Body of pancreas (tissue), 4 donors: ENCODE results near the gene DOC2B. TPM values are rescaled to one million over a fixed set of nuclear protein-coding genes. Genes with fewer than 3 reads are reported as not detected.
"Not testable (repeated sequence)": the region's sequence is repeated elsewhere in the genome, so short reads cannot be mapped to it uniquely, and the experiment has no call there.

Experiments
- ATAC-seq: fragments of 150-250 bp; one replicate; pipeline ENCODE4 v1.9.1; 2016
- DNase-seq, 4 donors: peaks; one replicate each; pipeline ENCODE4 v3.0.0-alpha.2; 2019
- H3K27ac ChIP-seq, 4 donors: fragments of 200-600 bp; sonication (generic); 1 replicate in 3 of 4; 2 replicates in 1 of 4; pipeline versions ENCODE4 v1.5.1 to v1.6.1; 2016 to 2019; ENCODE audit warnings: mild to moderate bottlenecking in 1 of 4, mixed read lengths in 1 of 4, moderate library complexity in 1 of 4
- H3K27me3 ChIP-seq, 2 donors: fragments of 200-600 bp; sonication (generic); one replicate each; pipeline ENCODE4 v1.6.0; 2016; ENCODE audit warnings: mild to moderate bottlenecking in 1 of 2
- H3K36me3 ChIP-seq, 2 donors: fragments of 200-600 bp; sonication (generic); replicated peaks in 1 of 2; 2 replicates each; pipeline ENCODE4 v1.5.1; 2016; ENCODE audit warnings: low read depth in 2 of 2; ENCODE audit not compliant: insufficient read depth in 1 of 2
- H3K4me1 ChIP-seq: fragments of 200-600 bp; sonication (generic); one replicate; pipeline ENCODE4 v1.6.0; 2016
- H3K4me3 ChIP-seq, 2 donors: fragments of 200-600 bp; sonication (generic); 1 replicate in 1 of 2; 2 replicates in 1 of 2; pipeline ENCODE4 v1.5.1; 2016 to 2019
- H3K9me3 ChIP-seq, 3 donors: fragments of 200-600 bp; sonication (generic); 1 replicate in 2 of 3; 2 replicates in 1 of 3; pipeline ENCODE4 v1.5.1; 2016
- CTCF ChIP-seq, 7 experiments: fragments of 450-650 bp in 4 of 7; fragments of 200-600 bp in 3 of 7; sonication (generic) in 3 of 7; IDR thresholded peaks; one replicate each; pipeline ENCODE4 v1.5.1; 2016 to 2019; ENCODE audit warnings: antibody characterized with exemption in 7 of 7
- POLR2A ChIP-seq, 3 donors: fragments of 450-650 bp; IDR thresholded peaks; one replicate each; pipeline ENCODE4 v1.6.1; 2016; ENCODE audit warnings: antibody characterized with exemption in 3 of 3, mild to moderate bottlenecking in 2 of 3
- WGBS, 2 donors: methylation state at CpG; one replicate each; pipeline ENCODE4 v1.1.5; 2017; 5-methylcytosine and 5-hydroxymethylcytosine counted together
- intact Hi-C: fragments of 100-400 bp; cut with DNase I; formaldehyde crosslinking; loops from one replicate; pipeline ENCODE4 v1.15.1; 2023
- total RNA-seq, 2 donors: library from RNA; depleted of rRNA; stranded (reverse); fragments of >200 nt; gene quantifications; one replicate each; pipeline ENCODE4 v1.1.0, GENCODE V29; 2016

The DOC2B gene
- total RNA-seq, 2 donors from 2014 or later: 20.0 to 22.4 TPM

- H3K4me1 ChIP-seq: no peaks in the 10 kb centered on the region
- H3K27ac ChIP-seq: no peak overlapping the region
- no peak for TF ChIP-seq CTCF (IDR thresholded peaks at IDR 0.05)
- TF ChIP-seq POLR2A (IDR thresholded peaks at IDR 0.05): no peak
- no peaks in the 10 kb centered on the region for H3K9me3 ChIP-seq
- H3K4me3 ChIP-seq: no peak overlapping the region
- ATAC-seq (no peak), DNase-seq (no peak)
- H3K36me3 ChIP-seq: peaks cover 0 to 3% of the 10 kb centered on the region in 2 donors
- no peaks in the 10 kb centered on the region for H3K27me3 ChIP-seq
- intact Hi-C loops: no loop called here
- WGBS, 2 donors: 40% methylated on average over 2 of the region's 2 CpGs
Observed at GRCh38 chr17:216625-217024, 35.2 kb upstream of the DOC2B start.

GRCh38 chr17:215563-216478 is 34.4 kb upstream of the DOC2B start:
- H3K4me3 ChIP-seq, H3K27me3 ChIP-seq, intact Hi-C loops, H3K9me3 ChIP-seq, ATAC-seq, H3K36me3 ChIP-seq, H3K4me1 ChIP-seq: not testable (repeated sequence)
- 78 to 94% methylated on average over 13 to 19 of the region's 29 CpGs for WGBS, 2 donors
- peak overlapping the region in 1 of 4 donors; percentile 40 for H3K27ac ChIP-seq
- peak in 1 of 4 donors; percentile 10 for DNase-seq

GRCh38 chr17:214881-215331 is 33.5 kb upstream of the DOC2B start:
- Histone ChIP-seq H3K27ac (no peak overlapping the region), H3K27me3 (no peaks in the 10 kb centered on the region), H3K4me3 (no peak overlapping the region), H3K9me3 (no peaks in the 10 kb centered on the region), H3K4me1 (no peaks in the 10 kb centered on the region), H3K36me3 (peaks cover 0 to 4% of the 10 kb centered on the region in 2 donors)
- peak in 1 of 4 donors; percentile 11 for DNase-seq
- ATAC-seq: no peak
- no peak for TF ChIP-seq POLR2A (IDR thresholded peaks at IDR 0.05)
- no peak for TF ChIP-seq CTCF (IDR thresholded peaks at IDR 0.05)
- intact Hi-C loops: no loop called here
- WGBS, 2 donors: 80 to 91% methylated on average over 1 to 10 of the region's 10 CpGs

- WGBS, 2 donors: 89 to 90% methylated on average over 22 to 25 of the region's 25 CpGs
- TF ChIP-seq CTCF (IDR thresholded peaks at IDR 0.05): no peak
- TF ChIP-seq POLR2A (IDR thresholded peaks at IDR 0.05): no peak
- intact Hi-C loops: no loop called here
- H3K36me3 ChIP-seq: peaks cover 0 to 4% of the 10 kb centered on the region in 2 donors
- DNase-seq (peak in 1 of 4 donors; percentile 3), ATAC-seq (no peak)
- no peaks in the 10 kb centered on the region for H3K4me1 ChIP-seq
- no peaks in the 10 kb centered on the region for H3K27me3 ChIP-seq
- H3K27ac ChIP-seq: no peak overlapping the region
- H3K9me3 ChIP-seq: no peaks in the 10 kb centered on the region
- no peak overlapping the region for H3K4me3 ChIP-seq
Observed at GRCh38 chr17:213286-214105, 32.0 kb upstream of the DOC2B start.

- no peak overlapping the region for H3K4me3 ChIP-seq
- WGBS, 2 donors: 95% methylated on average over 7 to 8 of the region's 8 CpGs
- ATAC-seq (no peak), DNase-seq (no peak)
- no peaks in the 10 kb centered on the region for H3K27me3 ChIP-seq
- no peaks in the 10 kb centered on the region for H3K4me1 ChIP-seq
- intact Hi-C loops: no loop called here
- no peak overlapping the region for H3K27ac ChIP-seq
- TF ChIP-seq POLR2A (IDR thresholded peaks at IDR 0.05) (no peak), CTCF (IDR thresholded peaks at IDR 0.05) (no peak)
- H3K36me3 ChIP-seq: peaks cover 0 to 4% of the 10 kb centered on the region in 2 donors
- H3K9me3 ChIP-seq: no peaks in the 10 kb centered on the region
Observed at GRCh38 chr17:210402-210801, 29.0 kb upstream of the DOC2B start.
